ENCODE results near the gene CHMP2B. TPM values are rescaled to one million over a fixed set of nuclear protein-coding genes. Genes with fewer than 3 reads are reported as not detected.

The CHMP2B gene
- total and polyA plus RNA-seq, 9 of the 15 experiments (the other 6 are each of a cell fraction or from before 2014, with no cell fraction given): 7.4 to 17.7 (median 10.6) TPM

DNA sequence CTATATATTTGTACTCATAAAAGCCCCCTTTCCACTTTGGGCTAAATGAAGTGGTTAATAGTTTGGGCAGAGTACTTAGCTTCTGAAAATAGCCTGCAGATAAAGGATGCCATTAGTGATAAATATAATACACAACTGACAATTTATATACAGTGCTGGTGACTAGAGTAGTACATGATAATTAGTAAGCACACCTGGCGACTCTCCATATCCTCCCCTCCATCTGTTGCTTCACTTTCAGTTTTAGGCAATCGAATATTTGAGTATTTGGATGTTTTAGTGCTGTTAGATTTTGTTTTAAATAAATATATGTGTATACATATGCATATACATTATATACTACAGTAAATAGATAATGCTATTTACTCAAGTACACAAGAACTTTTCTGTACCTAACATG, 35.9 kb upstream of the CHMP2B start (continued):
- TF ChIP-seq MCM2 (IDR thresholded peaks at IDR 0.05; ENCODE audit: low read depth) (no peak), GATAD2B (IDR thresholded peaks at IDR 0.05; ENCODE audit: borderline replicate concordance) (no peak), CBX2 (IDR thresholded peaks at IDR 0.05; ENCODE audit: insufficient read depth, low read length, poor library complexity, severe bottlenecking) (no peak), CHD7 (IDR thresholded peaks at IDR 0.05; ENCODE audit: low read depth, low read length) (no peak), MBD2 (IDR thresholded peaks at IDR 0.05; ENCODE audit: borderline replicate concordance, low read depth) (no peak), ZNF592 (IDR thresholded peaks at IDR 0.05) (no peak), WHSC1 (IDR thresholded peaks at IDR 0.05; ENCODE audit: low read length) (no peak), HOMEZ (CRISPR knock-in tag; IDR thresholded peaks at IDR 0.05) (no peak), RFX5 (IDR thresholded peaks at IDR 0.05; ENCODE audit: low read depth, low read length) (no peak), MYNN (IDR thresholded peaks at IDR 0.05) (no peak), MYNN (CRISPR knock-in tag; IDR thresholded peaks at IDR 0.05) (no peak), ZC3H4 (CRISPR knock-in tag; IDR thresholded peaks at IDR 0.05; ENCODE audit: borderline replicate concordance) (no peak), MTA1 (IDR thresholded peaks at IDR 0.05; ENCODE audit: borderline replicate concordance) (no peak)

Measured in K562 (cell line).